Body of pancreas (tissue), 4 donors: ENCODE data around the gene SCARF2.
A peak's percentile ranks its signal among the peaks of the same experiment; 100 is the strongest.

Experiments used
- POLR2A ChIP-seq, 3 donors: fragments of 450-650 bp; IDR thresholded peaks; one replicate each; pipeline ENCODE4 v1.6.1; 2016; ENCODE audit warnings: antibody characterized with exemption in 3 of 3, mild to moderate bottlenecking in 2 of 3
- TF ChIP-seq, protein P1 (sequence below), 7 experiments: fragments of 450-650 bp in 4 of 7; fragments of 200-600 bp in 3 of 7; sonication (generic) in 3 of 7; IDR thresholded peaks; one replicate each; pipeline ENCODE4 v1.5.1; 2016 to 2019; ENCODE audit warnings: antibody characterized with exemption in 7 of 7

GRCh38 chr22:20393705-20394476, 43.7 kb downstream of the SCARF2 start, which contains the start of gene ZNF74:
- TF ChIP-seq, protein P1, sequence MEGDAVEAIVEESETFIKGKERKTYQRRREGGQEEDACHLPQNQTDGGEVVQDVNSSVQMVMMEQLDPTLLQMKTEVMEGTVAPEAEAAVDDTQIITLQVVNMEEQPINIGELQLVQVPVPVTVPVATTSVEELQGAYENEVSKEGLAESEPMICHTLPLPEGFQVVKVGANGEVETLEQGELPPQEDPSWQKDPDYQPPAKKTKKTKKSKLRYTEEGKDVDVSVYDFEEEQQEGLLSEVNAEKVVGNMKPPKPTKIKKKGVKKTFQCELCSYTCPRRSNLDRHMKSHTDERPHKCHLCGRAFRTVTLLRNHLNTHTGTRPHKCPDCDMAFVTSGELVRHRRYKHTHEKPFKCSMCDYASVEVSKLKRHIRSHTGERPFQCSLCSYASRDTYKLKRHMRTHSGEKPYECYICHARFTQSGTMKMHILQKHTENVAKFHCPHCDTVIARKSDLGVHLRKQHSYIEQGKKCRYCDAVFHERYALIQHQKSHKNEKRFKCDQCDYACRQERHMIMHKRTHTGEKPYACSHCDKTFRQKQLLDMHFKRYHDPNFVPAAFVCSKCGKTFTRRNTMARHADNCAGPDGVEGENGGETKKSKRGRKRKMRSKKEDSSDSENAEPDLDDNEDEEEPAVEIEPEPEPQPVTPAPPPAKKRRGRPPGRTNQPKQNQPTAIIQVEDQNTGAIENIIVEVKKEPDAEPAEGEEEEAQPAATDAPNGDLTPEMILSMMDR (IDR thresholded peaks at IDR 0.05): peak in 3 of 7 experiments; percentile 20 to 27 (median 24)
- TF ChIP-seq POLR2A (IDR thresholded peaks at IDR 0.05): peak; percentile 76 to 94 (median 84)
